K562 (cell line): Measurements from ENCODE around the gene TMEM11. TPM values are rescaled to one million over a fixed set of nuclear protein-coding genes. Genes with fewer than 3 reads are reported as not detected.
A peak's percentile ranks its signal among the peaks of the same experiment; 100 is the strongest.

Source experiments
- CREB5 ChIP-seq: fragments of 250-450 bp; sonication (Bioruptor Pico); IDR thresholded peaks from 2 replicates; pipeline ENCODE4 v1.5.0; 2020; ENCODE audit warnings: mild to moderate bottlenecking
- ELK3 ChIP-seq: fragments of 450-650 bp; formaldehyde crosslinking; IDR thresholded peaks from 2 replicates; pipeline ENCODE4 v1.4.0; 2020; ENCODE audit warnings: mild to moderate bottlenecking
- EP400 ChIP-seq: fragments of 450-650 bp; IDR thresholded peaks from 2 replicates; pipeline ENCODE4 v1.6.1; 2017; ENCODE audit warnings: antibody characterized with exemption, mild to moderate bottlenecking, moderate library complexity
- ETS2 ChIP-seq: IDR thresholded peaks from 2 replicates; pipeline ENCODE4 v1.6.1; 2016; ENCODE audit warnings: borderline replicate concordance, missing genetic modification characterization, mild to moderate bottlenecking, moderate library complexity, missing compliant biosample characterization; ENCODE audit not compliant: poor library complexity, severe bottlenecking
- FOSL1 ChIP-seq: fragments of 200-800 bp; sonication (Bioruptor generic); conservative IDR thresholded peaks from 2 replicates; pipeline ENCODE4 v1.6.1; 2016; ENCODE audit warnings: missing genetic modification characterization, missing compliant biosample characterization
- HDAC6 ChIP-seq: IDR thresholded peaks from 2 replicates; pipeline ENCODE4 v1.6.1; 2012; ENCODE audit warnings: low read depth, mild to moderate bottlenecking, control low read depth, inconsistent platforms, low read length, moderate library complexity
- HEY1 ChIP-seq: fragments of 250-450 bp; sonication (Bioruptor Pico); IDR thresholded peaks from 2 replicates; pipeline ENCODE4 v1.5.0; 2020; ENCODE audit warnings: mild to moderate bottlenecking, moderate library complexity, borderline replicate concordance
- HOMEZ ChIP-seq: fragments of 250-450 bp; sonication (Bioruptor Pico); IDR thresholded peaks from 2 replicates; pipeline ENCODE4 v1.4.0; 2020; ENCODE audit warnings: mild to moderate bottlenecking, moderate library complexity
- MED1 ChIP-seq: sonication (generic); formaldehyde crosslinking; IDR thresholded peaks from 2 replicates; pipeline ENCODE4 v1.8.1; 2023; ENCODE audit warnings: missing genetic modification reagents, borderline replicate concordance
- POLR3A ChIP-seq: IDR thresholded peaks from 2 replicates; pipeline ENCODE4 v1.6.1; 2011; ENCODE audit warnings: borderline replicate concordance, mild to moderate bottlenecking, moderate library complexity; ENCODE audit not compliant: insufficient read length, insufficient read depth; ENCODE audit errors: extremely low read depth
- PPARD ChIP-seq: fragments of 250-450 bp; sonication (Bioruptor Pico); IDR thresholded peaks from 2 replicates; pipeline ENCODE4 v1.8.0; 2022; ENCODE audit warnings: inconsistent platforms, mild to moderate bottlenecking, moderate library complexity
- SMARCA4 ChIP-seq: fragments of 450-650 bp; IDR thresholded peaks from 2 replicates; pipeline ENCODE4 v1.6.1; 2016
- SRSF9 ChIP-seq: fragments of 200-400 bp; formaldehyde crosslinking; IDR thresholded peaks from 2 replicates; pipeline ENCODE4 v1.6.1; 2017; ENCODE audit warnings: low read depth, low read length, borderline replicate concordance
- TAF15 ChIP-seq: fragments of 200-400 bp; formaldehyde crosslinking; IDR thresholded peaks from 2 replicates; pipeline ENCODE4 v1.6.1; 2017; ENCODE audit warnings: mild to moderate bottlenecking, low read depth, low read length, moderate library complexity
- TCF7 ChIP-seq: sonication (generic); IDR thresholded peaks from 2 replicates; pipeline ENCODE4 v1.6.1; 2016; ENCODE audit warnings: antibody characterized with exemption, borderline replicate concordance
- UBTF ChIP-seq, 2 experiments: IDR thresholded peaks; 2 replicates each; pipeline ENCODE4 v1.6.1; 2012; ENCODE audit warnings: improper control_type of control experiment in 2 of 2, low read depth in 2 of 2, low read length in 2 of 2, borderline replicate concordance in 1 of 2
- ZBTB7A ChIP-seq: IDR thresholded peaks from 2 replicates; pipeline ENCODE4 v1.6.1; 2011; ENCODE audit warnings: low read depth, mild to moderate bottlenecking, low read length, moderate library complexity, borderline replicate concordance; ENCODE audit not compliant: control insufficient read depth
- ZKSCAN1 ChIP-seq: fragments of 150-350 bp; IDR thresholded peaks from 2 replicates; pipeline ENCODE4 v1.6.1; 2016; ENCODE audit warnings: low read depth, low read length
- ZNF143 ChIP-seq: sonication (generic); formaldehyde crosslinking; IDR thresholded peaks from 2 replicates; pipeline ENCODE4 v1.9.0; 2022; ENCODE audit warnings: mild to moderate bottlenecking, missing genetic modification reagents
- ZNF24 ChIP-seq: fragments of 450-650 bp; IDR thresholded peaks from 2 replicates; pipeline ENCODE4 v1.6.1; 2016
- ZNF707 ChIP-seq: fragments of 250-450 bp; sonication (Bioruptor Pico); conservative IDR thresholded peaks from 2 replicates; pipeline ENCODE4 v1.8.0; 2022; ENCODE audit warnings: inconsistent platforms, mild to moderate bottlenecking, moderate library complexity
- ZNF75A ChIP-seq: fragments of 450-650 bp; formaldehyde crosslinking; IDR thresholded peaks from 2 replicates; pipeline ENCODE4 v1.4.0; 2020; ENCODE audit warnings: mild to moderate bottlenecking
- polyA plus RNA-seq, 8 experiments: library from polyadenylated mRNA; depleted of rRNA in 4 of 8; stranded (reverse) in 5 of 8; unstranded in 3 of 8; fragments of >200 nt; fragmentation: Nextera tagmentation in 2 of 8; fragmentation: Illumina TruSeq in 1 of 8; extraction: Ambion mirVana in 2 of 8; extraction: Trizol in 1 of 8; gene quantifications; 2 replicates each; pipeline versions ENCODE4 v1.2.1 to v1.2.3, GENCODE V29; 2011 to 2014; ENCODE audit warnings: inconsistent platforms in 1 of 8, missing spikeins in 1 of 8
- total RNA-seq, 7 experiments: library from RNA; depleted of rRNA in 6 of 7; stranded (reverse); fragments of >200 nt in 6 of 7; fragmentation: Illumina TruSeq in 2 of 7; extraction: Trizol in 2 of 7; gene quantifications; 2 replicates each; pipeline versions ENCODE4 v1.2.1 to v1.2.3, GENCODE V29; 2011 to 2021; ENCODE audit warnings: low replicate concordance in 1 of 7

Gene TMEM11
- total and polyA plus RNA-seq, 9 of the 15 experiments (the other 6 are each of a cell fraction or from before 2014, with no cell fraction given), result 12.0 to 40.7 (median 30.0) TPM

GRCh38 chr17:21214015-21214776 is at the start of gene TMEM11 (continued):
- no peak for TF ChIP-seq SRSF9
- no peak for TF ChIP-seq MED1 (CRISPR knock-in tag)
- TF ChIP-seq ZNF707 (CRISPR knock-in tag), result no peak
- TF ChIP-seq TCF7, result no peak
- no peak for TF ChIP-seq TAF15
- no peak for TF ChIP-seq HOMEZ (CRISPR knock-in tag)
- TF ChIP-seq EP400, result peak; percentile 59
- TF ChIP-seq POLR3A, result no peak
- TF ChIP-seq HEY1, result no peak
- TF ChIP-seq ZBTB7A, result peak; percentile 59; the same call in 1 of the 2 replicates
- no peak for TF ChIP-seq CREB5
- no peak for TF ChIP-seq ZNF75A (CRISPR knock-in tag)
- TF ChIP-seq ZNF143 (CRISPR knock-in tag), result peak; percentile 94
- TF ChIP-seq ETS2 (tag), result no peak
- TF ChIP-seq ELK3 (CRISPR knock-in tag), result no peak
- TF ChIP-seq PPARD, result no peak
- TF ChIP-seq ZKSCAN1, result no peak
- TF ChIP-seq SMARCA4, result no peak
- TF ChIP-seq HDAC6, result no peak
- TF ChIP-seq FOSL1 (tag), result no peak; the same call in 1 of the 2 replicates
- peak in 1 of 2 experiments; percentile 72; a peak in 2 of 4 replicates for TF ChIP-seq UBTF (IDR thresholded peaks at IDR 0.05; ENCODE audit: borderline replicate concordance in 1 of 2, low read depth in 2 of 2, low read length in 2 of 2)
- TF ChIP-seq ZNF24, result no peak
